ENCODE measurements around the gene ITGA11.

DNA sequence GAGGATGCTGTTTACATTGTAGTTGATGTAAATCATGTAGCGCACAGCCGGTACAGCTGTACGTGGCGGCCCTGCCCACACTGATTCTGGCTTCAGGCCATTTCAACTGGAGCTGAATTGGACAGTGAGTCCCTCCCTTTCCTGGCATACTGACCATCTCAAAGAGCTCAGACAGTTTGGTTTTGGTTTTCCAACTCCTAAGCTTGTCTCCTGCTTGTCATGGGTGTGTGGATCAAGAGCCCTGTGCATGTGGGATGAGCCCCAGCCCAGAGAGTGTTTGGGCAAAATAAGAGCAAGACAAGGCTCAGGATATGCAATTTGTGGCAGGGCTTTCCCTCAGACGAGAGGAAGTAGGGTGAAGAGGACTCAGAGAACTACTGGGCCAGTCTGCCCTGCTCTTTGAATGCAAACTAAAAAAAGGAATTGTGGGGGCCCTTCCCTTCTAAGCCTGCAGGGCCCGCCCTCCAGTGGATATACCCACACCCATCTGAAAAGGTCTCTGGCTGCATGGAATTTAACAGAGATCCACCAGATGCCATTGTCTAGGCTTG lies 13.3 kb downstream of the ITGA11 start:
- TF ChIP-seq, protein P1, sequence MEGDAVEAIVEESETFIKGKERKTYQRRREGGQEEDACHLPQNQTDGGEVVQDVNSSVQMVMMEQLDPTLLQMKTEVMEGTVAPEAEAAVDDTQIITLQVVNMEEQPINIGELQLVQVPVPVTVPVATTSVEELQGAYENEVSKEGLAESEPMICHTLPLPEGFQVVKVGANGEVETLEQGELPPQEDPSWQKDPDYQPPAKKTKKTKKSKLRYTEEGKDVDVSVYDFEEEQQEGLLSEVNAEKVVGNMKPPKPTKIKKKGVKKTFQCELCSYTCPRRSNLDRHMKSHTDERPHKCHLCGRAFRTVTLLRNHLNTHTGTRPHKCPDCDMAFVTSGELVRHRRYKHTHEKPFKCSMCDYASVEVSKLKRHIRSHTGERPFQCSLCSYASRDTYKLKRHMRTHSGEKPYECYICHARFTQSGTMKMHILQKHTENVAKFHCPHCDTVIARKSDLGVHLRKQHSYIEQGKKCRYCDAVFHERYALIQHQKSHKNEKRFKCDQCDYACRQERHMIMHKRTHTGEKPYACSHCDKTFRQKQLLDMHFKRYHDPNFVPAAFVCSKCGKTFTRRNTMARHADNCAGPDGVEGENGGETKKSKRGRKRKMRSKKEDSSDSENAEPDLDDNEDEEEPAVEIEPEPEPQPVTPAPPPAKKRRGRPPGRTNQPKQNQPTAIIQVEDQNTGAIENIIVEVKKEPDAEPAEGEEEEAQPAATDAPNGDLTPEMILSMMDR (conservative IDR thresholded peaks at IDR 0.05) = no peak
- no peak for TF ChIP-seq EZH2 (IDR thresholded peaks at IDR 0.05; ENCODE audit: low read depth)

All from PC-9 (cell line).